GM12878 (cell line): ENCODE data around the gene USP10. TPM values are rescaled to one million over a fixed set of nuclear protein-coding genes. Genes with fewer than 3 reads are reported as not detected.

ENCODE experiments used
- LARP7 ChIP-seq: fragments of 450-650 bp; IDR thresholded peaks from 2 replicates; pipeline ENCODE4 v1.6.1; 2017; ENCODE audit warnings: mild to moderate bottlenecking
- polyA plus RNA-seq, 11 experiments: library from polyadenylated mRNA; depleted of rRNA in 4 of 11; unstranded in 6 of 11; stranded (reverse) in 5 of 11; fragments of >200 nt; fragmentation: Nextera tagmentation in 4 of 11; fragmentation: Illumina TruSeq in 1 of 11; extraction: Ambion mirVana in 4 of 11; extraction: Trizol in 1 of 11; gene quantifications; 1 replicate in 1 of 11; 2 replicates in 10 of 11; pipeline versions ENCODE4 v1.2.1 to v1.2.3, GENCODE V29; 2011 to 2016; ENCODE audit warnings: inconsistent platforms in 2 of 11, missing spikeins in 2 of 11, low read depth in 1 of 11
- total RNA-seq, 4 experiments: library from RNA; depleted of rRNA in 3 of 4; stranded (reverse); fragments of >200 nt in 3 of 4; fragmentation: Illumina TruSeq in 1 of 4; extraction: Trizol in 1 of 4; gene quantifications; 2 replicates each; pipeline versions ENCODE4 v1.2.1 to v1.2.3, GENCODE V29; 2013 to 2021
- TF ChIP-seq, protein P1 (sequence below), 3 experiments: IDR thresholded peaks in 2 of 3; conservative IDR thresholded peaks in 1 of 3; 2 replicates each; pipeline ENCODE4 v1.5.1; 2011; ENCODE audit warnings: low read depth in 3 of 3, low read length in 3 of 3, mild to moderate bottlenecking in 3 of 3, control low read depth in 2 of 3, moderate library complexity in 2 of 3, inconsistent platforms in 1 of 3, mixed read lengths in 1 of 3; ENCODE audit not compliant: control insufficient read depth in 2 of 3, insufficient read depth in 1 of 3; ENCODE audit errors: extremely low read depth in 1 of 3
- TF ChIP-seq, protein P2 (sequence below): fragments of 450-650 bp; IDR thresholded peaks from 2 replicates; pipeline ENCODE4 v1.6.1; 2017; ENCODE audit warnings: mild to moderate bottlenecking, moderate library complexity

The USP10 gene
- total and polyA plus RNA-seq, 10 of the 15 experiments (the other 5 are each of a cell fraction or from before 2014, with no cell fraction given), result 46.1 to 160 (median 105) TPM

DNA sequence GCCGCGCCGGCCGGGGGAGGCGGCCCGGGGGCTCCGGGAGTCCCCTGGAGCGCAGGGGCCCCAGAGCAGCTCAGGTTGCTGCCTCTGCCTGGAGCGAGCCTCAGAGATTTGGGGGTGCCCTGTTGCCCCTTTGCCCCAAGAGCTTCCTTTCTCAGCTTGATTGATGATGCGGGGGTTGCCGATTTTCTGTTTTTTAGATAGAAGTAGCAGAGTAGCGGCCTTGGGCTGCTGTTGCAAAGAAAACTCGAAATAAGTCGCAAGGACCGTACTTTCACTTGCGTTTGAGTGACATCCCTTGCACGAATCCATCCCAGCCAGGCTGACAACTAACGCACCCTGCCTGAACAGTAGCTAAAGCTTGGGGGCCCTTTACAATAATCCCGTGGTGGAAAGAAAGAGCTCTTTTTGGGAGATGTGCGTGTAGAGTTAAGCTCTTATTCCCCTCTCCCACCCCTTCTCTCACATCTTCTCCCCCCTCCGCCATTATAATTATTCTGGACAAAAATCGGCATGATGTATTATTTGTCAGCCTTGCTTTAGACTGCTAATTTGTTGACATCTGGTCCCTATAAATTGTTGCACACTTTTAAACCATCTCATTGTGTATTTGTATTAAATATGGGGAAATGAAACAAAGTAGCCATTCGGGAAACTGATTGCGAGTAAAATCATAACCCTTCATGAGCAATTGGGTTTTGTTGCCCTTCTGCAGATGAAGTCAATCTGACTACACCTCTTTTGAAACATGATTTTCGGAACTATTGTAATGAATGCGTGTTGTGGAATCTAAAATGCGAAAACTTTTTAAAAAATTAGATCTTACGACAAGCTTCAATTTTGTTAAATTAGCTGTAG lies 873 bp downstream of the USP10 start (continued):
- TF ChIP-seq, protein P1, sequence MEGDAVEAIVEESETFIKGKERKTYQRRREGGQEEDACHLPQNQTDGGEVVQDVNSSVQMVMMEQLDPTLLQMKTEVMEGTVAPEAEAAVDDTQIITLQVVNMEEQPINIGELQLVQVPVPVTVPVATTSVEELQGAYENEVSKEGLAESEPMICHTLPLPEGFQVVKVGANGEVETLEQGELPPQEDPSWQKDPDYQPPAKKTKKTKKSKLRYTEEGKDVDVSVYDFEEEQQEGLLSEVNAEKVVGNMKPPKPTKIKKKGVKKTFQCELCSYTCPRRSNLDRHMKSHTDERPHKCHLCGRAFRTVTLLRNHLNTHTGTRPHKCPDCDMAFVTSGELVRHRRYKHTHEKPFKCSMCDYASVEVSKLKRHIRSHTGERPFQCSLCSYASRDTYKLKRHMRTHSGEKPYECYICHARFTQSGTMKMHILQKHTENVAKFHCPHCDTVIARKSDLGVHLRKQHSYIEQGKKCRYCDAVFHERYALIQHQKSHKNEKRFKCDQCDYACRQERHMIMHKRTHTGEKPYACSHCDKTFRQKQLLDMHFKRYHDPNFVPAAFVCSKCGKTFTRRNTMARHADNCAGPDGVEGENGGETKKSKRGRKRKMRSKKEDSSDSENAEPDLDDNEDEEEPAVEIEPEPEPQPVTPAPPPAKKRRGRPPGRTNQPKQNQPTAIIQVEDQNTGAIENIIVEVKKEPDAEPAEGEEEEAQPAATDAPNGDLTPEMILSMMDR (IDR thresholded peaks at IDR 0.05 in 2 of 3, conservative IDR thresholded peaks at IDR 0.05 in 1 of 3; ENCODE audit: control insufficient read depth in 2 of 3, extremely low read depth in 1 of 3, insufficient read depth in 1 of 3, low read depth in 3 of 3, low read length in 3 of 3), result no peak
- 0 out of 2 replicates have a peak, but pooled peaks have one; percentile 3 for TF ChIP-seq LARP7
- TF ChIP-seq, protein P2, sequence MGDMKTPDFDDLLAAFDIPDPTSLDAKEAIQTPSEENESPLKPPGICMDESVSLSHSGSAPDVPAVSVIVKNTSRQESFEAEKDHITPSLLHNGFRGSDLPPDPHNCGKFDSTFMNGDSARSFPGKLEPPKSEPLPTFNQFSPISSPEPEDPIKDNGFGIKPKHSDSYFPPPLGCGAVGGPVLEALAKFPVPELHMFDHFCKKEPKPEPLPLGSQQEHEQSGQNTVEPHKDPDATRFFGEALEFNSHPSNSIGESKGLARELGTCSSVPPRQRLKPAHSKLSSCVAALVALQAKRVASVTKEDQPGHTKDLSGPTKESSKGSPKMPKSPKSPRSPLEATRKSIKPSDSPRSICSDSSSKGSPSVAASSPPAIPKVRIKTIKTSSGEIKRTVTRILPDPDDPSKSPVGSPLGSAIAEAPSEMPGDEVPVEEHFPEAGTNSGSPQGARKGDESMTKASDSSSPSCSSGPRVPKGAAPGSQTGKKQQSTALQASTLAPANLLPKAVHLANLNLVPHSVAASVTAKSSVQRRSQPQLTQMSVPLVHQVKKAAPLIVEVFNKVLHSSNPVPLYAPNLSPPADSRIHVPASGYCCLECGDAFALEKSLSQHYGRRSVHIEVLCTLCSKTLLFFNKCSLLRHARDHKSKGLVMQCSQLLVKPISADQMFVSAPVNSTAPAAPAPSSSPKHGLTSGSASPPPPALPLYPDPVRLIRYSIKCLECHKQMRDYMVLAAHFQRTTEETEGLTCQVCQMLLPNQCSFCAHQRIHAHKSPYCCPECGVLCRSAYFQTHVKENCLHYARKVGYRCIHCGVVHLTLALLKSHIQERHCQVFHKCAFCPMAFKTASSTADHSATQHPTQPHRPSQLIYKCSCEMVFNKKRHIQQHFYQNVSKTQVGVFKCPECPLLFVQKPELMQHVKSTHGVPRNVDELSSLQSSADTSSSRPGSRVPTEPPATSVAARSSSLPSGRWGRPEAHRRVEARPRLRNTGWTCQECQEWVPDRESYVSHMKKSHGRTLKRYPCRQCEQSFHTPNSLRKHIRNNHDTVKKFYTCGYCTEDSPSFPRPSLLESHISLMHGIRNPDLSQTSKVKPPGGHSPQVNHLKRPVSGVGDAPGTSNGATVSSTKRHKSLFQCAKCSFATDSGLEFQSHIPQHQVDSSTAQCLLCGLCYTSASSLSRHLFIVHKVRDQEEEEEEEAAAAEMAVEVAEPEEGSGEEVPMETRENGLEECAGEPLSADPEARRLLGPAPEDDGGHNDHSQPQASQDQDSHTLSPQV, result no peak
- TF ChIP-seq, all 136 proteins: peak for 10
